ENCODE results near the gene CNEP1R1. TPM values are rescaled to one million over a fixed set of nuclear protein-coding genes. Genes with fewer than 3 reads are reported as not detected.

Gene CNEP1R1
- total and polyA plus RNA-seq, 2 of the 4 experiments (the other 2 are of a cell fraction): 16.1 to 22.0 TPM

DNA sequence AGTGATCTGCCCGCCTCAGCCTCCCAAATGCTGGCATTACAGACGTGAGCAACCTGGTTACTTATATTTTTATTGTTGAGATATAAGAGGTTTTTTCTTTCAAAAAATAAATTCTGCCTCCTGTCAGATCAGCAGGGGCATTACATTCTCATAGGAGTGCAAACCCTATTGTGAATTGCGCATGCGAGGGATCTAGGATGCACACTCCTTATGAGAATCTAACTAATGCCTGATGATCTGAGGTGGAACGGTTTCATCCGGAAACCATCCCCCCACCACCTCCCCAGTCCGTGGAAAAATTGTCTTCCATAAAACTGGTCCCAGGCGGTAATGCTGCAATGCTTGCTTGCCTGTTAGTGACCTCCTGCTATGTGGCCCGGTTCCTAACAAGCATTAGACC is 7.5 kb upstream of the CNEP1R1 start:
- no TSS peak for BruUV-seq (replicated peaks)
- Histone ChIP-seq H3K4me3 (ENCODE audit: insufficient read depth, low read depth, low read length) (no peak overlapping the region), H3K4me2 (ENCODE audit: low read depth, low read length) (no peak overlapping the region), H3K4ac (ENCODE audit: low read depth, low read length) (no peak overlapping the region), H4K8ac (ENCODE audit: low read depth in 2 of 2, low read length in 2 of 2) (no peak overlapping the region), H3K36me3 (ENCODE audit: control insufficient read depth, insufficient read depth, low read length) (no peaks in the 10 kb centered on the region), H4K91ac (ENCODE audit: insufficient read depth, low read depth, low read length) (no peak overlapping the region), H3K9me3 (ENCODE audit: control insufficient read depth, insufficient read depth, low read length) (no peaks in the 10 kb centered on the region), H4K20me1 (ENCODE audit: insufficient read depth, low read length) (no peaks in the 10 kb centered on the region), H2AK5ac (ENCODE audit: low read depth, low read length) (no peak overlapping the region), H3K23ac (ENCODE audit: low read depth, low read length) (no peak overlapping the region), H3K79me1 (ENCODE audit: low read depth in 1 of 2, low read length in 2 of 2) (no peaks in the 10 kb centered on the region), H3K56ac (ENCODE audit: extremely low read depth, insufficient read depth, low read length) (no peak overlapping the region), H2AFZ (replicated peaks; ENCODE audit: low read length, poor library complexity) (no peak overlapping the region), H3K18ac (ENCODE audit: low read depth, low read length) (no peak overlapping the region), H2BK15ac (ENCODE audit: low read depth, low read length) (no peak overlapping the region), H2BK5ac (ENCODE audit: low read depth, low read length, poor library complexity, severe bottlenecking) (no peak overlapping the region), H3K27ac (ENCODE audit: insufficient read depth, low read length) (no peak overlapping the region), H4K5ac (ENCODE audit: low read depth, low read length) (no peak overlapping the region), H2BK120ac (ENCODE audit: low read depth, low read length) (no peak overlapping the region), H3K9ac (ENCODE audit: low read depth, low read length) (no peak overlapping the region), H3K14ac (replicated peaks; ENCODE audit: low read depth, low read length) (no peak overlapping the region), H3K27me3 (ENCODE audit: control insufficient read depth, insufficient read depth, low read length) (peaks cover 4% of the 10 kb centered on the region; the same call in 1 of the 2 replicates), H2AK9ac (replicated peaks; ENCODE audit: low read depth, low read length, poor library complexity) (no peak overlapping the region), H3K4me1 (ENCODE audit: control insufficient read depth, insufficient read depth, low read length) (no peaks in the 10 kb centered on the region), H3K9me1 (ENCODE audit: insufficient read depth, low read length) (no peaks in the 10 kb centered on the region), H2BK20ac (ENCODE audit: low read depth, low read length) (no peak overlapping the region)
- intact Hi-C loops (cut with micrococcal nuclease) (no loop called here), dilution Hi-C loops (cut with HindIII; ENCODE audit: low sequenced_read_pairs, unreplicated experiment) (no loop called here), in situ Hi-C loops (cut with MboI; ENCODE audit: low sequenced_read_pairs) (no loop called here)
- ATAC-seq (ENCODE audit: low read depth) (no peak), DNase-seq (no peak)
- TF ChIP-seq BHLHE40 (IDR thresholded peaks at IDR 0.05; ENCODE audit: low read depth, low read length) (no peak), CHD1 (IDR thresholded peaks at IDR 0.05; ENCODE audit: low read depth, low read length) (no peak), MAFK (IDR thresholded peaks at IDR 0.05; ENCODE audit: low read depth, low read length) (no peak), SMC3 (IDR thresholded peaks at IDR 0.05; ENCODE audit: low read depth, low read length) (no peak), RCOR1 (IDR thresholded peaks at IDR 0.05; ENCODE audit: insufficient replicate concordance, low read length) (no peak), CEBPB (IDR thresholded peaks at IDR 0.05; ENCODE audit: low read depth, low read length) (no peak), FOS (IDR thresholded peaks at IDR 0.05; ENCODE audit: low read depth, low read length) (no peak), MXI1 (IDR thresholded peaks at IDR 0.05; ENCODE audit: borderline replicate concordance, low read depth, low read length) (no peak), MAZ (IDR thresholded peaks at IDR 0.05; ENCODE audit: borderline replicate concordance, low read depth, low read length) (no peak)
- TF ChIP-seq, protein P1, sequence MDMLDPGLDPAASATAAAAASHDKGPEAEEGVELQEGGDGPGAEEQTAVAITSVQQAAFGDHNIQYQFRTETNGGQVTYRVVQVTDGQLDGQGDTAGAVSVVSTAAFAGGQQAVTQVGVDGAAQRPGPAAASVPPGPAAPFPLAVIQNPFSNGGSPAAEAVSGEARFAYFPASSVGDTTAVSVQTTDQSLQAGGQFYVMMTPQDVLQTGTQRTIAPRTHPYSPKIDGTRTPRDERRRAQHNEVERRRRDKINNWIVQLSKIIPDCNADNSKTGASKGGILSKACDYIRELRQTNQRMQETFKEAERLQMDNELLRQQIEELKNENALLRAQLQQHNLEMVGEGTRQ (IDR thresholded peaks at IDR 0.05; ENCODE audit: low read depth, low read length): no peak
- WGBS, 2 experiments (ENCODE audit: extremely low coverage in 2 of 2, insufficient read length in 1 of 2): no CpG with 5 or more reads among the region's 9 CpGs
- ChIA-PET POLR2A (ENCODE audit: unreplicated experiment) (no interaction called here), CTCF (no interaction called here)
